Lung (tissue), 12 donors: ENCODE results near the gene TSSC4. TPM values are rescaled to one million over a fixed set of nuclear protein-coding genes. Genes with fewer than 3 reads are reported as not detected.

Experiments
- ATAC-seq: fragments of 200-7000 bp; cut with Tn5 transposase; one replicate; pipeline ENCODE4 v1.9.1; 2020; ENCODE audit warnings: moderate number of reproducible peaks; ENCODE audit not compliant: insufficient read depth, low FRiP score
- DNase-seq, 3 donors: peaks; one replicate each; pipeline ENCODE4 v3.0.0-alpha.2; 2013 to 2017
- H3K27ac ChIP-seq, 2 donors: one replicate each; pipeline ENCODE4 v1.5.1; 2013; ENCODE audit warnings: mild to moderate bottlenecking in 2 of 2, moderate library complexity in 2 of 2, control low read depth in 1 of 2, inconsistent platforms in 1 of 2, low read depth in 1 of 2, low read length in 1 of 2
- H3K27me3 ChIP-seq, 3 donors: one replicate each; pipeline ENCODE4 v1.5.1; 2013; ENCODE audit warnings: low read length in 2 of 3; ENCODE audit not compliant: control insufficient read depth in 3 of 3, insufficient read depth in 3 of 3
- H3K36me3 ChIP-seq, 4 donors: one replicate each; pipeline ENCODE4 v1.5.1; 2013; ENCODE audit warnings: low read length in 4 of 4, mild to moderate bottlenecking in 1 of 4, moderate library complexity in 1 of 4; ENCODE audit not compliant: control insufficient read depth in 4 of 4, insufficient read depth in 4 of 4
- H3K4me1 ChIP-seq, 5 donors: one replicate each; pipeline ENCODE4 v1.5.1; 2013; ENCODE audit warnings: low read length in 5 of 5, mild to moderate bottlenecking in 2 of 5, moderate library complexity in 1 of 5; ENCODE audit not compliant: control insufficient read depth in 5 of 5, insufficient read depth in 5 of 5
- H3K4me3 ChIP-seq: one replicate; pipeline ENCODE4 v1.5.1; 2013; ENCODE audit warnings: mild to moderate bottlenecking, control low read depth, moderate library complexity
- H3K9ac ChIP-seq, 2 donors: one replicate each; pipeline ENCODE4 v1.5.1; 2013; ENCODE audit warnings: low read length in 2 of 2, control low read depth in 1 of 2; ENCODE audit not compliant: insufficient read depth in 1 of 2
- H3K9me3 ChIP-seq, 4 donors: one replicate each; pipeline ENCODE4 v1.5.1; 2013; ENCODE audit warnings: low read length in 3 of 4, mild to moderate bottlenecking in 1 of 4, moderate library complexity in 1 of 4; ENCODE audit not compliant: control insufficient read depth in 4 of 4, insufficient read depth in 3 of 4
- CTCF ChIP-seq: IDR thresholded peaks from 2 replicates; pipeline ENCODE4 v1.5.1; 2012; ENCODE audit warnings: mild to moderate bottlenecking; ENCODE audit errors: control extremely low read depth, extremely low read depth
- WGBS, 2 donors: extraction: QIAGEN DNeasy Blood & Tissue Kit; methylation state at CpG; one replicate each; pipeline ENCODE4 v1.1.7; 2013; 5-methylcytosine and 5-hydroxymethylcytosine counted together
- polyA plus RNA-seq, 2 donors: library from polyadenylated mRNA; stranded (reverse); fragments of 200-250 nt; gene quantifications; one replicate each; pipeline ENCODE4 v1.2.1, GENCODE V29; 2013
- total RNA-seq, 2 donors: library from RNA; depleted of rRNA in 1 of 2; stranded (reverse); fragments of >200 nt in 1 of 2; gene quantifications; one replicate each; pipeline ENCODE4 v1.2.1, GENCODE V29; 2014 to 2021
- donor health status: control.
- donor health status: control.
- donor health status: Bipolar disorder and iron deficiency.
- donor health status: healthy.
- donor health status: DM: yes; HTN: yes; CAD: no.

The TSSC4 gene
- total and polyA plus RNA-seq, 4 donors, result 25.1 to 56.5 (median 49.8) TPM

DNA sequence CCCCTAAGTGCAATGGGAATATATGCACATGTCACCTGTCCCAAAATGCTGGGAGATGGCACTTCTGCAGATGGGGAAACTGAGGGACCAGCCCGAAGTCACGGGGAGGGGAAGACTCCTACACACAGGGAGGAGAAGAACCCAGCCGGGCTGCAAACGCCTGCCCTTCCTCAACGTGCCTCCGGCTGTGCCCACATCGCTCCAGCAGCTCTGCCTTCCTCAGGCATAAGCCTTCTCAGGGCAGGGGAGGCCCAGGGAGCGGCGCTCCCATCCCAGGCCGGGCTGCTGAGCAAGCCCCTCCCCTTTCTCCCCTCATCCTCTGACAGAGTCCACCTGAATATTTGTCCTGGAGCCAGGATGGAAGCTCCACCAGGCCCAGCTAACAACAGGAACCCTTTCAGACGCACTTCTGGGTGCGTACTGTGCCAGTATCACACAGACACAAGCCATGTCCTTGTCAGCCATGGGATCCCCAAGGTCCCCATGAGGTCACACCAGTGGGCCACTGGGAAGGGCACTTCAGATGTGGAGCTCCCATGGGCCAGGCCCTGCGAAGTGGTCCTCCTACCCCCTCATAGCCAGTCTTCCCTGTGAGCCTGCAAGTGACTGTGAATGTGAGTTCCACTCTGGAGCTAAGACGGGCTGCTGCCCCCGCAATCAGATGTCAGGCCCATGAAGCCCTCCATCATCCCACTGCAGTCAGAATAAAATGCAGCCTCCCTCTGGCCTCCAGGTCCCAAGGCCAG lies 25.9 kb upstream of the TSSC4 start:
- no peaks in the 10 kb centered on the region for H3K27me3 ChIP-seq

GRCh38 chr11:2375341-2375853 lies 25.2 kb upstream of the TSSC4 start:
- Histone ChIP-seq H3K27ac (peak overlapping the region; percentile 35 to 71), H3K9me3 (no peaks in the 10 kb centered on the region), H3K4me3 (no peak overlapping the region), H3K4me1 (peaks cover 10 to 24% (median 11%) of the 10 kb centered on the region in 5 donors), H3K9ac (no peak overlapping the region), H3K36me3 (peaks cover 0 to 4% (median 1%) of the 10 kb centered on the region in 4 donors), H3K27me3 (no peaks in the 10 kb centered on the region)
- ATAC-seq, result no peak
- peak in 1 of 3 donors; percentile 10 for DNase-seq
- 60 to 78% methylated on average over 6 of the region's 6 CpGs for WGBS, 2 donors
- TF ChIP-seq CTCF, result no peak

More for the DNA sequence above, 25.9 kb upstream of the TSSC4 start:
- DNase-seq (peak in 1 of 3 donors; percentile 17), ATAC-seq (no peak)
- no peak overlapping the region for H3K4me3 ChIP-seq
- no peaks in the 10 kb centered on the region for H3K9me3 ChIP-seq
- TF ChIP-seq CTCF, result no peak
- WGBS, 2 donors, result 95 to 96% methylated on average over 15 of the region's 15 CpGs
- H3K9ac ChIP-seq, result no peak overlapping the region
- H3K4me1 ChIP-seq, result peaks cover 3 to 17% (median 5%) of the 10 kb centered on the region in 5 donors
- peaks cover 0 to under 1% (median under 1%) of the 10 kb centered on the region in 4 donors for H3K36me3 ChIP-seq
- H3K27ac ChIP-seq, result peak overlapping the region; percentile 26 to 71

GRCh38 chr11:2375964-2376551 lies 24.5 kb upstream of the TSSC4 start:
- Histone ChIP-seq H3K27ac (peak overlapping the region in 1 of 2 donors; percentile 34), H3K36me3 (peaks cover 0 to 4% (median 1%) of the 10 kb centered on the region in 4 donors), H3K9me3 (no peaks in the 10 kb centered on the region), H3K4me1 (peaks cover 11 to 31% (median 17%) of the 10 kb centered on the region in 5 donors), H3K9ac (no peak overlapping the region), H3K27me3 (no peaks in the 10 kb centered on the region), H3K4me3 (no peak overlapping the region)
- no peak for TF ChIP-seq CTCF
- DNase-seq (peak; percentile 41 to 80 (median 52)), ATAC-seq (no peak)
- WGBS, 2 donors, result 78 to 88% methylated on average over 16 of the region's 16 CpGs
